ENCODE results near the gene LAMP5.

GRCh38 chr20:9506280-9506821 lies 8.0 kb upstream of the LAMP5 start:
- TF ChIP-seq, protein P1, sequence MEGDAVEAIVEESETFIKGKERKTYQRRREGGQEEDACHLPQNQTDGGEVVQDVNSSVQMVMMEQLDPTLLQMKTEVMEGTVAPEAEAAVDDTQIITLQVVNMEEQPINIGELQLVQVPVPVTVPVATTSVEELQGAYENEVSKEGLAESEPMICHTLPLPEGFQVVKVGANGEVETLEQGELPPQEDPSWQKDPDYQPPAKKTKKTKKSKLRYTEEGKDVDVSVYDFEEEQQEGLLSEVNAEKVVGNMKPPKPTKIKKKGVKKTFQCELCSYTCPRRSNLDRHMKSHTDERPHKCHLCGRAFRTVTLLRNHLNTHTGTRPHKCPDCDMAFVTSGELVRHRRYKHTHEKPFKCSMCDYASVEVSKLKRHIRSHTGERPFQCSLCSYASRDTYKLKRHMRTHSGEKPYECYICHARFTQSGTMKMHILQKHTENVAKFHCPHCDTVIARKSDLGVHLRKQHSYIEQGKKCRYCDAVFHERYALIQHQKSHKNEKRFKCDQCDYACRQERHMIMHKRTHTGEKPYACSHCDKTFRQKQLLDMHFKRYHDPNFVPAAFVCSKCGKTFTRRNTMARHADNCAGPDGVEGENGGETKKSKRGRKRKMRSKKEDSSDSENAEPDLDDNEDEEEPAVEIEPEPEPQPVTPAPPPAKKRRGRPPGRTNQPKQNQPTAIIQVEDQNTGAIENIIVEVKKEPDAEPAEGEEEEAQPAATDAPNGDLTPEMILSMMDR (conservative IDR thresholded peaks at IDR 0.05; ENCODE audit: low read length), result no peak
- TF ChIP-seq EZH2phosphoT487 (IDR thresholded peaks at IDR 0.05; ENCODE audit: borderline replicate concordance), result no peak
